Prostate gland (tissue), 2 donors: ENCODE data around the gene CDC42EP3.

Source experiments
- CTCF ChIP-seq, 4 experiments: fragments of 200-600 bp in 2 of 4; fragments of 450-650 bp in 2 of 4; sonication (generic) in 2 of 4; IDR thresholded peaks; 1 replicate in 3 of 4; 2 replicates in 1 of 4; pipeline ENCODE4 v1.5.1; 2016 to 2019; ENCODE audit warnings: antibody characterized with exemption in 4 of 4, mild to moderate bottlenecking in 2 of 4, moderate library complexity in 2 of 4
- POLR2A ChIP-seq: fragments of 450-650 bp; IDR thresholded peaks from one replicate; pipeline ENCODE4 v1.6.1; 2016; ENCODE audit warnings: antibody characterized with exemption, mild to moderate bottlenecking

GRCh38 chr2:37617119-37617892 lies 54.1 kb downstream of the CDC42EP3 start:
- TF ChIP-seq CTCF (IDR thresholded peaks at IDR 0.05) (no peak), POLR2A (no peak)
